NCI-H748 treated with DMSO at 0.1 percent for 48 hours (cell line): ENCODE data around the gene DPEP1.
"Not testable (repeated sequence)": the region's sequence is repeated elsewhere in the genome, so short reads cannot be mapped to it uniquely, and the experiment has no call there.

Experiments used
- DNase-seq: peaks from one replicate; lab custom pipeline; 2025; lab: John Stamatoyannopoulos, UW

The DPEP1 gene

DNA sequence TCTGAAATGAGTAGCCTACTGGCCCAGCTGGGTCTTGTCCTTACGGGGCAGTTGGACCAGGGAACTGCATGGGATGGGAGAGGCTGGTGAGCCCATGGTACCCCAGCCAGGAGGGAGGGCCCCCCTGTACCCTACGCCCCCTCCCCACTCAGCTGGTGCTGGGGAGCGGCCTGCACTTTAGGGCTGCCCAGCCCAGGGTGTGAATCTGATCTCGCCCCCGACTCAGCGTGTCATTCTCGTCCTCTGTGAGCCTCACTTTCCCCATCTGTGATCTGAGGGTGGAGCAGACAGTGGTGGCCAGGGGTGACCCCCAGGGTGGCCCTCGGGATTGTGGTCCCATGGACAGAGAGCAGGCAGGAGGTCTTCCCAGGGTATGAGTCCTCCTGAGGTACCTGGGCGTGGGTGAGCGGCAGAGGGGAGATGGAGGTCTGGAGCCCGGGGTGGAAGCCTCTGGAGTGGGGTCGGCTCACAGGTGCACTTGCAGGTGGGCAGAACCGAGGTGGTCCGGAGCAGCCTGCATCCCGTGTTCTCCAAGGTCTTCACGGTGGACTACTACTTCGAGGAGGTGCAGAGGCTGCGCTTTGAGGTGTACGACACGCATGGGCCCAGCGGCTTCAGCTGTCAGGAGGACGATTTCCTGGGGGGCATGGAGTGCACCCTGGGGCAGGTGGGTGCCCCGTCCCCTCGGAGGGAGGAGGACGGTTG lies 36.2 kb upstream of the DPEP1 start:
- no peak for DNase-seq

DNA sequence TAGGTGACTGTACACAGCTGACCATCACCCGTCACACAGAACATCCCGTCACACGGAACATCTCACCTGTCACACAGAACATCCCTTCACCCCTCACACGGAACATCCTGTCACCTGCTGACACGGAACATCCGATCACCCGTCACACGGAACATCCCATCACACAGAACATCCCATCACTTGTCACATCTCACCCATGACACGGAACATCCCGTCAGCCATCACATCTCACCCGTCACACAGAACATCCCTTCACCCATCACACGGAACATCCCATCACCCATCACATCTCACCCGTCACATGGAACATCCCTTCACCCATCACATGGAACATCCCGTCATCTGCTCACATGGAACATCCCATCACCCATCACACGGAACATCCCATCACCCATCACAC lies 34.1 kb upstream of the DPEP1 start:
- no peak for DNase-seq

DNA sequence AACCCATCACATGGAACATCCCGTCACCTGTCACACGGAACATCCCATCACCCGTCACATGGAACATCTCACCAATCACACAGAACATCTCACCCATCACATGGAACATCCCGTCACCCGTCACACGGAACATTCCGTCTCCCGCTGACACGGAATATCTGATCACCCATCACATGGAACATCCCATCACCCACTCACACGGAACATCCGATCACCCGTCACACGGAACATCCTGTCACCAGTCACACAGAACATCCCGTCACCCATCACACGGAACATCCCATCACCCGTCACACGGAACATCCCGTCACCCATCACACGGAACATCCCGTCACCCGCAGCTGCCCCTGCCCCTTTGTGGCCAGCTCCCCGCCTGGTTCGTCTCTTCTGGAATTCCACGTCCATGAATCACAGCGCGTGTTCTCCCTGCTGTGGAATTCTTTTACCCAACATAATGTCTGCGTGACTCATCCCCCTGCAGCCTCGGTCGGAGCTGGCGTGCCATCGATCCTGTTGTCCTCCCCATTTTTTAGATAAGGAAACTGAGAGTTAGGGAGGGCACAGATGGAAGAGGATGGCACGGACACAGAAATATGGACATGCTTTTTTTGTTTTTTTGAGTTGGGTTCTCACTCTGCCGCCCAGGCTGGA lies 32.3 kb upstream of the DPEP1 start:
- DNase-seq = no peak

DNA sequence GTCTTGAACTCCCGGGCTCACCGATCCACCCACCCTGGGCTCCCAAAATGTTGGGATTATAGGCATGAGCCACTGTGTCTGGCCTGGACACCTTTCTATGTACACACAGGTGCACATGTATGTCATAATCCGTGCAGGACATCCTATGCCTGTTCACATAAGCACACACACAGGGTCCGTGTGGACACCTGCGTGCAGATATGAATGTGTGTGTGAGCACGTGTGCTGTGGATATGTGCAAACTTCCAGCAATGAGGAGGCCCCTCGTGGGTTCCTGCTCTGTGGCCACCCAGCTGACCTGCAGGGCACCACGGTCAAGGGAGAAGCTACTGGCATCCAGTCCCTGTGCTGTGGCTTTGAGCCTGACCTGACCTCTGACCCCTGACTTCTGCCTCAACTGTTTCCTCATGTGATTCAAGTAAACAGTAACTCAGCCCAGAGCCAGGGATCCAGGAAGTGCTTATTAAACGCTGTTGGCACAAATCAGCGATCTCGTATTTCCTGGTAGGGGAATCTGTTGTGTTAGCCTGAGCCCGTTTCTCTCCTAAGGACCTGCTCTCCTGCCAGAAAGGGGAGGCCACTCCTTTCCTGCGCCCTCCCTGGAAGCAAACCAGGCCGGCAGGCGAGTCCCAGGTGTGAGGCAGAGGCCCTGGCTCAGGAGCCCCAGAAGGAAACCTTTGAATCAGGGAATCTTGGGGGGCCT lies 31.4 kb upstream of the DPEP1 start:
- DNase-seq = no peak

DNA sequence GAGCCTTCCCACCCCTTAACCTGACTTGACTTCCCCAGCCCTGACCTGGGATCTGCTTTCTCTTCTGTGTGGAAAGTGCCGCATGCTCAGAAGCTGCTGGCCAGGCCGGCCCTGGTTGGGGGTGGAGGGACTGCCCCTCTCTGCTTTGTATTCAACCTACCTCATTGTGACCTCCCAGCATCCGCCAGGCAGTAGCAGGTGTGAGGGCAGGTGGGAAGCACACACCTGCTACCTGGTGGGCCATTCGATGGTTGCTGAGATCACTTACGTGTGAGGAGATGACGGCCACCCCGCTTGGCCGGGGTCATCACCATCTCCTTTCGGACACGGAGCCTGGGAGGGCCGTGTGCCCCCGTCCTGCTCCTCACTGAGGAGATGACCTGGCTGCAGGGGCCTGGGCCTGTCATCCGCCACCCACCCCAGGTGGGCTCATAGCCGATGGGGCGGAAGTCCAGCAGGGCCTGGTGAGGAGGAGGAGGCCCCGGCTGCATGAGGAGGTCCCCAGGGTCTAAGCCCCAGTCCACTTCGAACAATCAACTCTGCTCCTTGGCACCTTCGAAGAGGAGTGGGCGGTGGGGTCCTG lies 30.7 kb upstream of the DPEP1 start:
- no peak for DNase-seq

DNA sequence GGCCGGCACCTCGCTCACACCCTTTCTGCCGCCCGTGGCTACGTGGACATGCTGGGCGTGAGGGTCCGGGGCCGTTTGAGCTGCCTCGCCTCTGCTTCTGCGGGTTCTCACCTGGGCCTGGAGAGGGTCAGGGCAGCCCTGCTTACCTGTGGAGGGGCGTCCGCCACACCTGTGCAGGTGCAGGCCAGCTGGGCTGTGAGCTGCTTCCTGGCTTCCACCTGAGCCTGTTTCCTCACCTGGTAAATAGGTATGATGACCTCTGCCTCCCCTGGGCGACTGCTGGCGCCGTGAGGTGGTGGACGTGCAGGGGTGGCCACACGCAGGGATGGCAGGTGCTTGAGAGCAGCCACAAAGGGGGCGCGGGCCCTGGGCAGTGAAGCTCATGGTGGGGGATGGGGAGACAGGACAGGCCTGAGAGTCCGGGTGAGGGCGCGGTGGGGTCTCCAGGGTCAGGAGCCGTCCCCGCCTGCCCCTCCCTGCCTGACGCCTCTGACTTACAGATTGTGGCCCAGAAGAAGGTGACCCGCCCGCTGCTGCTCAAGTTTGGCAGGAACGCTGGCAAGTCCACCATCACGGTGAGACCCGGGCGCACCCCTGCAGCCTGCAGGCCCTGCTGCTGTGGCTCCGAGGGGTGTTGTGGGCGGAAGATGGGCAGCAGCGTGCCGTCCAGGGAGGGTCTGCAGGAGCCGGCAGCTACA lies 30.1 kb upstream of the DPEP1 start:
- DNase-seq = no peak

DNA sequence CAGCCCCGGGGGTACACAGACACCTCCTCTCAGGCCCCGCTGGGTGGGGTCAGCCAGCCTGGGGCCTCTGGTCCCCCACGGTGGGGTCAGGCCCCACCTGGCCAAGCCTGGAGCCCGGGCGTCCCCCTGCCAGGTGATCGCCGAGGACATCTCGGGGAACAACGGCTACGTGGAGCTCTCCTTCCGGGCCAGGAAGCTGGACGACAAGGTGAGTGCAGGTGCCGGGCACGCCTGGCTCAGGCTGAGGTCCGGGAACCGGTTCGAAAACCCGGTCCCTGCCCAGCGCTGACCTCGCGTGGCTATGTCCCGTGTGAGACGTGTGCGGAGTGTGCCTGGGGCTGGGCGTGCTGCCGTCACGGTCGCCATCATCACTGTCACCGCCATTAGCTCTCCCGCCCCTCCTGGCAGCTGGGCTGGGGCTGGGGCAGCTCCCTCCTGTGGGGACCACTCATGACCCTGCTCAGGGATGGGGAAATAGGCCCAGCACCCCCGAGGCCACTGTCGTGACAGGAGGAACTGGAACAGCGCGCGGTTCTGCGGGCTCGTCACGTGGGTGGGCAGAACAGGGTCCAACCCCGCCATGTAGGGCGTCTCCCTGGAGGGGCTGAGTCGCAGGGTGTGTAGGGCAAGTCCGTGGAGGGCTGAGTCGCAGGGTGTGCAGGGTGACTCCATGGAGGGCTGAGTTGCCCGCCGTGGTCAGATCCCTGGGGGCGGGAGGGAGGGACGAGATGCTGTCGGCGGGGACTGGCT lies 29.4 kb upstream of the DPEP1 start:
- no peak for DNase-seq

DNA sequence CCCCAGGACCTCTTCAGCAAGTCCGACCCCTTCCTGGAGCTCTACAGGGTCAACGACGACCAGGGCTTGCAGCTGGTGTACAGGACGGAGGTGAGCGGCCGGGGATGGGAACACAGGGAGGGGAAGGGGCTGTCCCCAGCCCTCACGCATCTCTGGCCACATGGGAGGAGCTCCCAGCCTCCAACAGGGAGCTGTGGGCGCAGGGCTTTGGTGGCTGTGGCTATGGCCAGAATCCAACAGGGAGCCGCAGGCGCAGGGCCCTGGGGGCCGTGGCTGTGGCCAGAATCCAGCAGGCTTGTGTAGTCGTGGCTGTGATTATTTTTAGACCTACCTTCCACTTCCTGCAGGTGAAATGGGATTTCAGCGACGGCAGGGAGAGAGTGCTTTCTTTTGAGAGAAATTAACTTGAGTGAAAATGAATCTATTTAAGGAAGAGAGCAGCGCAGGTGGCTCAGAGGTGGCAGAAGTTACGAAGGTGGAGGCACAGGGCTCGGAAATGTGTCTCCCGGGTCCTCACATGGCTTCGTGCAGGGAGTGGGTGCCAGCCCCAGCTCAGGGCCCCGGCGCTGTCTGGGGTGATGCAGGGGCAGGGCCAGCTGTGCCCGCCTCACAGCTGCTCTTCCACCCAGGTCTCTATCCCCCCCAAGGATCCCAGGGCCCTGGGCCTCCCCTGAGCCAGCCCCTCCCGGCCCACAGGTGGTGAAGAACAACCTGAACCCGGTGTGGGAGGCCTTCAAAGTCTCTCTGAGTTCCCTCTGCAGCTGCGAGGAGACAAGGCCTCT lies 28.5 kb upstream of the DPEP1 start:
- no peak for DNase-seq

DNA sequence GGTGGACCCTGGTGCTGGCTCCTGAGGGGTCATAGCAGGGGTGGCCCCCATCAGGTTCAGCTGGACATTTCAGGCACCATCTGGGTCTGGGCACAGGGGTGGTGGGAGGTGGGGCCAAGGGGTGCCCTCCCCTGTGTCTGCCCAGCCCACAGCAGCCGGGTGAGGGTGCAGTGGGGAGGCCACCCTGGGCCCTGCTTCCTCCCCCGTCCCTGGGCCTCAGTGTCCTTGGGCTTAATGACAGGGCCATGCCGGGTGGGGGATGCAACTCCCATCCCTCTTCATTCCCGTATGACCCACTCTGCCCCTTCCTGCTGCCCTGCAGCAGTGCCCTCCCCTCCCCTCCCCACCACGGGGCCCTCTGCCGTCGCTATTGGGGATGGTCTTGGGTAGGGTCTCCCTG lies 27.2 kb upstream of the DPEP1 start:
- DNase-seq = no peak

DNA sequence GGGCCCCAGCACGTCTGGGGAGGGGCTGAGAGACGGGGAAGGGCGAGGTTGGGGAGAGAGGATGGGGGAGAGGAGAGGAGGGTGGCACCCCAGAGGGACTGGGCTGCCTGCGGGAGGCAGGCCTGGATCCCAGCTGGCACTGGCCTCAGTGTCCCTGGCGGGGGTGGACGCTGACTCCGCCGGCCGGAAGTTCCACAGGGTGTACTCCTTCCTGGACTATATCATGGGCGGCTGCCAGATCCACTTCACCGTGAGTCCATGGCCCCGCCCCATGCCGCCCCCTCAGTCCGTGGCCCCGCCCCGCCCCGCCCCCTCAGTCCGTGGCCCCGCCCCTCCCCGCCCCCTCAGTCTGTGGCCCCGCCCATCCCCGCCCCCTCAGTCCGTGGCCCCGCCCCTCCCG lies 26.6 kb upstream of the DPEP1 start:
- DNase-seq = no peak

DNA sequence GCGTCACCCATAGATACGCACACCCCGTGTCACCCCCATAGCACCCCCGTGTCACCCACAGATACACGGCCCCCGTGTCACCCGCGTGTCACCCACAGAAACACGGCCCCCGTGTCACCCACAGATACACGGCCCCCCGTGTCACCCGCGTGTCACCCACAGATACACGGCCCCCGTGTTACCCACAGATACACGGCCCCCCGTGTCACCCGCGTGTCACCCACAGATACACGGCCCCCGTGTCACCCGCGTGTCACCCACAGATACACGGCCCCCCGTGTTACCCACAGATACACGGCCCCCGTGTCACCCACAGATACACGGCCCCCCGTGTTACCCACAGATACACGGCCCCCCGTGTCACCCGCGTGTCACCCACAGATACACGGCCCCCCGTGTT lies 25.8 kb upstream of the DPEP1 start:
- DNase-seq = not testable (repeated sequence)

DNA sequence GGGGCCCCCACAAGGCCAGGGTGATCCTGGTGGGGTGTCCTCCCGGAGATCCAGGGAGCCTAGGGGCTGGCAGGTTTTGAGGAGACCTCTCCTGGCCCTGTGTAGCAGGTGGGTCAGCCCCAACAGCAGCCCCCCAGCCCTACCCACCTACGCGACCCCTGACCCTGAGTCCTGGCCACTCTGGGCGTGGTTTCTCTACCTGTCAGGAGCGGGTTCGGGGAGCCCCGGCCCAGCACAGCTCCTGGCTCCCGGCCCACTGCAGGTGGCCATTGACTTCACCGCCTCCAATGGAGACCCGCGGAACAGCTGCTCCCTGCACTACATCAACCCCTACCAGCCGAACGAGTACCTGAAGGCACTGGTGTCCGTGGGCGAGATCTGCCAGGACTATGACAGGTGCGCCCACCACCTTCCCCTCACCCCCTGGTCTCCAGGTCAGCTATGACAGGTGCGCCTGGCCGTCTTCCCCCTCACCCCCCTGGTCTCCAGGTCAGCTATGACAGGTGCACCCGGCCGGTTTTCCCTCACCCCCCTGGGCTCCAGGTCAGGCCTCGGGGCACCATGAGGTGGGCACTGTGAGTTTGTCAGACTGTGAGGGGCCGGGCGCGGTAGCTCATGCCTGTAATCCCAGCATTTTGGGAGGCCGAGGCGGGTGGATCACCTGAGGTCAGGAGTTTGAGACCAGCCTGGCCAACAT lies 24.9 kb upstream of the DPEP1 start:
- DNase-seq = no peak

DNA sequence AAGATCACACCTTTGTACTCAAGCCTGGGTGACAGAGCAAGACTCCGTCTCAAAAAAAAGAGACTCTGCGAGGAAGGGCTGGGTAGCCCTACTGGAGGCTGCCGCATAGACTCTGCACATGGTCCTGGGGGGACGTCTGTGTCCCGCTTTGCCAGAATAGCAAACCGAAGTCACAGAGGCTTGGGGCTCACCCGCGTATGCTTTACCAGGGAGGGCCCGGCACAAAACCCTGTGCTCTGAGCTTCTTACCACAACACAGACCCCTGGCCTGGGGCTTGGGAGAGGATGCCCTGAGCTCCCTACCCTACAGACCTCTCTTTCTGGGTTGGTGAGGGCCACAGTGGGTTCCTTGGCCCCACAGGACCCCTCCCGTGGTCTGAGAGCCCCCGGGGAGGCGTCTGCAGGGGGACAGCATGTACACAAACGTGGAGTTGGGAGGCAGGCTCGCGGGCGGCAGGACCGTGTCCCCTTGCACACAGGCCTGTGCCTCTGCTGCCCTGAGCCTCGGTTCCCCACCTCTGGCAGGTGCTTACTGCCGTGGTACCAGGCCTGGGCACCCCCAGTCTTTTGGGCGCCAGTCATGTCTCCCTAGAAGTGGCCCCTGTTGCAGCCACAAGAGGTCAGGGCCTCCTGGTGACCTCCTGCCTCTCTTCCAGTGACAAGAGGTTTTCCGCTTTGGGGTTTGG lies 24.1 kb upstream of the DPEP1 start:
- no peak for DNase-seq

DNA sequence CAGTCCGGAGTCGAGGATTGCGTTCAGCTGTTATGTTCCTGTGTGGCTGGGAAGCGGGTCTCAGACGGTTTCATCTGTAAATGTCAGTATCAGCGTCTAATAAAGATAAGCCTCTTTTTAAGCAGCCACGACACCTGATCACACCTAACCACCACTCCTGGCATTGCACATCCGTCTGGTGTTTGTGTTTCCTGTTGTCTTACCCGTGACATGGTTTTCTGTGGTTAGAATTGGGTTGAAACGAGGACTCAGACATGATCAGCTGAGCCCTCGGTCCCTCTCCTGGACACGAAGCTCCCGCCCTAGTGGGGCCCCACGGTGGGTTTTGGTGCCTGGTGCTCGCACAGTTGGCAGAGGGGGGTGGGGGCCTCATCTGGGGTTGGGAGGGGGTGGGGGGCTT lies 19.6 kb upstream of the DPEP1 start:
- no peak for DNase-seq

DNA sequence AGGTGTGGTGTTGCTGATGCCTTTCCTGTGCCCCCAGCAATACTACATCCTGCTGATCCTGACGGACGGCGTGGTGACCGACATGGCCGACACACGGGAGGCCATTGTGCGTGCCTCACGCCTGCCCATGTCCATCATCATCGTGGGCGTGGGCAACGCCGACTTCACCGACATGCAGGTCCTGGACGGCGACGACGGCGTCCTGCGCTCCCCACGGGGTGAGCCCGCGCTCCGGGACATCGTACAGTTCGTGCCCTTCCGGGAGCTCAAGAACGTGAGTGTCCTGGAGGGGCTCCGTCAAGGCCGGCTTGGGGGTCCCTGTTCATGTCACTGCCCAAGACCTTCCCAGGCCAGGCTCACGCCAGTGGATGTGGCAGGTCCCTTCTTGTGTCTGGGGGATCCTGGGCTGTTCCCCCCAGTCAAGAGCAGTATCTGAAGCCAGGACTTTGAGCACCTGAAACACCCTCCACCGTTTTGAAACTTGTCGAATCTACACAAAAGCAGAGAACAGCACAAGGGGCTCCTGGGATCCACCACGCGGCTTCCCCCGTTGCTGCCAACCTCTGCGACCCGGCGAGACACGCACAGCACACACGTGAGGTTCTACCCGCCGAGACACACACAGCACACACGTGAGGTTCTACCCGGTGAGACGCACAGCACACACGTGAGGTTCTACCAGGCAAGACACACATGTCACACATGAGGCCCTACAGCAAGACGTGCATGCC lies 17.9 kb upstream of the DPEP1 start:
- no peak for DNase-seq

DNA sequence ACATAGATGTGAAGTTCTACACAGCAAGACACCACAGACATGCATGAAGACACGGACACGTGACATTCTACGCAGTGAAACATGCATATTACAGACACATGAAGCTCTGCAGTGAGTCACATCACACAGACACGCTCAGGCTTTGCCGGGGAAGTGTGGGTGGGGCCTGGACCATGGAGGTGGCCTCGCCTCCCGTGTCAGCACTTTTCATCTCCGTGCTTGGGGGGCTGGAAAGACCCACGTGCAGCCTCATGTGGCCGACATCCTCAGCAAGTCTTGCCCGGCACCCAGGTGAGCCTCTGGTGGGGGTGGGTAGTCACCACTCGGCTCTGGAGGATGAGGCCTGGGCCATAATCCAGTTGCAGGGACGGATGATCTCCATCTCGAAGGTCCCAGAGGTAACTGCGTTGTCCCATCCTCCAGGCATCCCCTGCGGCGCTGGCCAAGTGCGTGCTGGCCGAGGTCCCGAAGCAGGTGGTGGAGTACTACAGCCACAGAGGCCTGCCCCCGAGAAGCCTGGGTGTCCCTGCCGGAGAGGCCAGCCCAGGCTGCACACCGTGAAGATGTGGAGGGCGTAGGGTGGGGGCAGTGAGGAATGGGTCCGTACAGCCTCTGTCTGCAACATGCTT lies 17.3 kb upstream of the DPEP1 start:
- DNase-seq = no peak

DNA sequence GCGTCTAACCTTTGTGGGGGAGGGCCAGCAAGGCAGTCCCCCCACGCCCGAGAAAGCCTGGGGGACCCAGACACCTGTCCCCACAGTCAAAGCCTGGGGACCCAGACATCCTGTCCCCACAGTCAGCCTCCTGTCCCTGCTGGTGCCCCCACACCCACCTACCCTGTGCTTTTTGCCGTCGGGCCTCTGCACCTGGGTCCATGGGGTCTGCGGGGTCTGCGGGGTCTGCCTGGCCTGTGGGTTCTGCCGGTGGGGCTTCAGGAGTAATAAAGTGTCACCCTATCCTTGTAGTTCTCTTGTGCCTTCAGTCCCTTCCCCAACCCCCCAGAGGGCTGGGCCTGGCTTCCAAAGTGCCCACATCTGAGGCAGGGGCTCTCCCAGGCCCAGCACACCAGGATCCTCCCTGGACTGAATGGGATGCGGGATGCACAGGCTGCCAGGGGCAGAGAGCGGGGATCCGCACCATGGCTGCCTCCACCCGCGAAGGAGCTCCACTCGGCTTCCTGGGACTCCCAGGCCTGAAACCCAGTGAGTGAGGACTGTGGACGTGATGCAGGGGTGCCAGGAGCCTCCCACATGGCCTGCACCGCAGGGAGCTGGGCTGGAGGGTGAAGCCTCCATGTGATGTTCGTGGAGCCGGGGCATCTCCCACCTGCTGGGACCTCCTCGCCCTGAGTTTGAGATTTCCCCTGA lies 16.3 kb upstream of the DPEP1 start:
- DNase-seq = no peak

DNA sequence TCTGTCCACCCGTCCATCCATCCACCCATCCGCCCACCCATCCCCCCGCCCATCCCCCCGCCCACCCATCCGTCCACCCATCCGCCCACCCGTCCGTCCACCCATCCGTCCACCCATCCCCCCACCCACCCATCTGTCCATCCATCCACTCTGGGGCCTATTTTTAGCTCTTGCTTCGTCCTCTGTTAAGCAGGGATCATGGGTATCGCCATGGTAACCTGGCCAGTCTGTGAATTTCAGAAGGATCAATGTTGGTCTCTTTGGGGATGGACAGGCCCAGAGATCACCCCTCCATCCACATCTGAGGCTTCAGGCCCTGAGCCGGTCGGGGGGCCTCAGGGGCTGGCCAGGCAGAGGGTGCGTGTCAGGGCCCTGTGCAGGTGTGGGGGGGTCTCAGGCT lies 15.2 kb upstream of the DPEP1 start:
- DNase-seq = no peak
